HG03175 (cell line): ENCODE measurements around the gene SCN1B.

ENCODE experiments used
- ATAC-seq: cut with Tn5 transposase; IDR thresholded peaks from one replicate; pipeline ENCODE4 v1.9.1; 2021; ENCODE audit warnings: mild to moderate bottlenecking, moderate library complexity; ENCODE audit not compliant: unreplicated experiment

SCN1B gene

DNA sequence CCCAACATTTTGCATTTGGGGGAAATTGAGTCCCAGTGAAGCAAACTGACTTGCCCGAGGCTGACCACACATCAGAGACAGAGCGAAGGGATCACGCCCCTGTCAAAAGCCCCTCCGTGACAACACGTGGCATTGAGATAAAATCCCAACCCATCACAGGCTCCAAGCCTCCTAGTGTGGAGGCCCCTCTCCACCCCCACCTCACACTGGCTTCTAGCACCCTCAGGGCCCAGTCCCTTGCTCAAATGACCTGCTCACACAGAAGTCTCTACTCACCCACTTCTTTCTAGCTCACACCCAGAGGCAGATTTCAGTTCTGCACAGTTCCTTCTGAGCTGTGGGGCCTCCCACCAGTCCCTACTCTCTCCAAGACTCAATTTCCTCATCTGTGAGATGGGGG lies 21.5 kb downstream of the SCN1B start:
- no peak for ATAC-seq

DNA sequence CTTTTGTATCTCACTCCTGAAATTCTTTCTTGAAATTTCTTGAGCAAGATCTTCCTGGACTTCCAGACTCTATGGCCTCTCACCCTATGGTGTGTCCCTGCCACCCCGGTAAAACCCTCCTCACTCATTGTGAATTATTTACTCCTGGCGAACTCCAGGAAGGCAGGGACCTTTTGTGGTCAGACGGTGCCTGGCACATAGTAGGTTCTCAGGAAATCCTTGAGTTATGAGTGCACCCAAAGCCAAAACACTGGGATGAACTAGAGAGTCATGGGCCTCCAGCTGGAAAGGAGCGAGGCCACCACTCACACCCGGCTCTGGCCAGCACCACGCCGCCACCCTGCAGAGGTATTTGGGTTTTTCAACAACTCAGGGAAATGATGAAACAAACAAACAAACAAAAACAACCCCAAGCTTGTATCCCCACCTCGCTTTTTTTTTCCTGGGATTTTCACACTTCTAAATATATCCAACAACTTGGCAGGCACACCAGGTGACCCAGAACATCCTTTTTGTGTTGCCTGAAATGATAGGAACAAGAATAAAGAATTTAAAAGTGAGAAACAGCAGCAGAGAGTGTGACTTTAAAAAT lies 22.4 kb downstream of the SCN1B start:
- no peak for ATAC-seq

DNA sequence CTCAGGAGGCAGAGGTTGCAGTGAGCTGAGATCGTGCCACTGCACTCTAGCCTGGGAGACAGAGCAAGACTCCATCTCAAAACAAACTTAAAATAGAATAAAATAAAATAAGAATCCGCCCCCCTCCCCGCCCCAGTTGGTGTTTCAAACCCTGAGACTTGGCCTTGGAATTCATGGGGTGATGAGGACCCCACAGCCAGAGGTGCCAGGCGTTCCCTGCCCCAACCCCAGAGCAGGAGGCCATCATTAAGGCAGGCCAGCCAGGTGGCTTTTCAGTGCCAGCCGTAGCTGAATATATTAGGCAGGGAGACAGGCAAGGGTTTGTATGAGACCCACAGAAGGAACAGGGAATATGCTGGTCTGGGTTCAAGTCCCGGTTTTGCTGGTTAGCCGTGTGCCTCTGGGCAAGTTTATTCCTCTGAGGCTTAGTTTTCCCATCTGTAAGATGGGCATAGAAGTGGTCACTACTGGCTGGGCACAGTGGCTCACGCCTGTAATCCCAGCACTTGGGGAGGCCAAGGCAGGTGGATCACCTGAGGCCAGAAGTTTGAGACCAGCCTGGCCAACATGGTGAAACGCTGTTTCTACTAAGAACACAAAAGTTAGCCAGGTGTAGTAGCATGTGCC lies 23.5 kb downstream of the SCN1B start:
- no peak for ATAC-seq

DNA sequence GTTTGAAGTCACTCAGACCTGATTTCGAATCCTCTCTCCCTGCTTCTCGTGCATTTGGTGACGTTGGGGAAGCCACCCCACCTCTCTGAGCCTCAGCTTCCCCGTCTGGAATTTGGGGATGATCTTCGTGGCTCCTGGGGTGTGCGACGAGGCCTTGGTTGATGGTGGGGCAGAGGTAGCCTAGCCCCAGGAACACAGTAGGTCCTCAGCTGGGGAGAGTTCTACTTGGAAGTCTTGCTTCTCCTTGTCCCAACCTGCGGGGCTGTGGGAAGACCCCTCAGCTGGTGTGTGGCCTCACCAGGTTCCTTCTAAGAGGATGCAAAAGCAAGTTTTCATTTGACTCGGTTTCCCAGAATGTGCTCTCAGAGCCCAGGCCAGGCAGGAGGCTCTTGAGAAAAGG lies 24.4 kb downstream of the SCN1B start:
- no peak for ATAC-seq

DNA sequence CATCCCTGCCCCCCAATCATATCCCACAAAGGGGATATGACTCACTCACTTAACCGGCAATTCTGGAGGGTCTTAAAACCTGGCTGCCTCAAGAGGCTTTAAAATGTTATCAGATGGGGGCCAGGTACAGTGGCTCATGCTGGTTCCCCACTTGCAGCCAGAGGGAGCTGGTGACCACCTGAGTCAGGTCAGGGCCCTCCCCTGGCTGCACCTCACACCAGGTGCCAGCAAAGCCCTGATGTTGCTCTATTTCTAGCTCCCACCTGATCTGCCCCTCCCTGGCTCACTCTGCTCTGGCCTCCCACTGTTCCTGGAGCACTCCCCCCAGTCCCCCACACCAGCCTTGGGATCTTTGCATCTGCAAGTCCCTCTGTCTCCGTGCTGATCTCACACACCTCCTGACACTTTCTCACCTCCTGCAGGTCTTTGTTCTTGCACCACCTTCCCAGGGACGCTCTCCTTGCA lies 25.5 kb downstream of the SCN1B start:
- ATAC-seq: no peak

DNA sequence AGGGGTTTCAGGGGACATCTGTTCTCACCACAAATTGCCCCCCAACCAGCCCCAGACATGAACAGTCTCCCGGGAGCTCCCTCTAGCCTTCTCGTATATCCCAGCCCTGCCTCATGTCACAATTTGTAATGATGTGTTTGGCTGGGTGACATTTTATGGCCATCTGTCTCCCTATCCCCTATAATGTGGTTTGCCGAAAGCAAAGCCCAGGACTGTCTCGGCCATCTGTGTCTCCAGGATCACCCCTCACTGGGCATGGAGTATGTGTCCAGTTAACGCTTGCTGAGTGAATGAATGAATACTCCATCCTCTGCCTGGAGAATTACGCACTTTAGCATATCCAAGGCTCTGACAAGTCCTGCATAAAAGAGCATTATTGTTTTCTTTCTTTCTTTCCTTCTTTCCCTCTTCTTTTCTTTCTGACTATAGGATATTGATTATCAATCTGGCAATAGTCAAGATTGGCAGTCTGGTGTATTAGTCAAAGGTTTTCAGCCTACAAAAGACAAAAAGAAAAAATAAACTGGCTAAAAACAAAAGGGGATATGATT lies 26.3 kb downstream of the SCN1B start:
- no peak for ATAC-seq

DNA sequence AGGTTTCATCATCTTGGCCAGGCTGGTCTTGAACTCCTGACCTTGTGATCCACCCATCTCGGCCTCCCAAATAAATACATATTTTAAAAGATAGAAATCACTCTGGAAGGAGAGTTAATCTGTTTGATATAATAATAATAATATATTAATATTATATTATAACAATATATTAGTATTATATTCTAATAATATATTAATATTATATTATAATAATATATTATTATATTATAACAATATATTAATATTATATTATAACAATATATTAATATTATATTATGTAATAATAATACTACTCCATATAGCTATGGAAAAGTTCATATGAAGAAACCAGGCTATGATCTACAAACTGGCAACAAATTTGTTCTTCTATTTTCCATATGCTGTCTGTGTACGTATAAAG lies 28.1 kb downstream of the SCN1B start:
- no peak for ATAC-seq

DNA sequence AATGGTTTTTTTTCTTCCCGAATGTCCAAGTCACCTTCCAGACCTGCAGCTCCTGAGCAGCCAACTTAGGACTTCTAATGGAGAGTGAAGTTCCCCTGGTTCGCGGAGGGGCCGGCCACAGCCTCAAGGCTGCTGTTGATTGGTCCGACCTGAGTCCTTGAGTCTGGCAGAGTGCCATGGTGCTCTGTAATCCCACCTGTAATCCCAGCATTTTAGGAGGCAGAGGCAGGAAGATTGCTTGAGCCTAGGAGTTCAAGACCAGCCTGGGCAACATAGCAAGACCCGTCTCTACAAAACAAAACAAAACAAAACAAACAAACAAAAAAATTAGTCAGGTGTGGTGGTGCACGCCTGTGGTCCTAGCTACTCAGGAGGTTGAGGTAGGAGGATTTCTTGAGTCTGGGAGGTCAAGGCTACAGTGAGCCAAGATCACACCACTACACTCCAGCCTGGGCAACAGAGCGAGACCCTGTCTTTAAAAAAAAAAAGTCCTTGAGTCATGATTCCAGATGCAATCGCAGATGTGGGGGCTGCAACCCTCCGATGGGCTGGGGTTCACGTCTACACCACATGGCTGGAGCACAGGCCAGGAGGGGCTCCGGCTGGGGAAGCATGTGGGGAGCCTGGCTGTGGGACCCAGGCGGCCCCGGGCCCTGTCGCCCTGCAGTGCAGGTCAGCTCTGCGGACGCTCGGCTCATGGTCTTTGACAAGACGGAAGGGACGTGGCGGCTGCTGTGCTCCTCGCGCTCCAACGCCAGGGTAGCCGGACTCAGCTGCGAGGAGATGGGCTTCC lies 28.9 kb downstream of the SCN1B start:
- ATAC-seq: no peak

DNA sequence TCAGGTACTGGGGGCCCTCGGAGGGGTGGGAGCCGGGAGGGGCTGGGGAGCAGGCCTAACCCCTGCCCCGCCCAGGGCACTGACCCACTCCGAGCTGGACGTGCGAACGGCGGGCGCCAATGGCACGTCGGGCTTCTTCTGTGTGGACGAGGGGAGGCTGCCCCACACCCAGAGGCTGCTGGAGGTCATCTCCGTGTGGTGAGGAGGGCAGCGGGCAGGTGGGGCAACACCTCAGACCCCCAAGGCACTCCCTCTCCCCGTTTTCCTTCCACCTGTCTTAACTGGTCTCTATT lies 29.5 kb downstream of the SCN1B start:
- no peak for ATAC-seq

DNA sequence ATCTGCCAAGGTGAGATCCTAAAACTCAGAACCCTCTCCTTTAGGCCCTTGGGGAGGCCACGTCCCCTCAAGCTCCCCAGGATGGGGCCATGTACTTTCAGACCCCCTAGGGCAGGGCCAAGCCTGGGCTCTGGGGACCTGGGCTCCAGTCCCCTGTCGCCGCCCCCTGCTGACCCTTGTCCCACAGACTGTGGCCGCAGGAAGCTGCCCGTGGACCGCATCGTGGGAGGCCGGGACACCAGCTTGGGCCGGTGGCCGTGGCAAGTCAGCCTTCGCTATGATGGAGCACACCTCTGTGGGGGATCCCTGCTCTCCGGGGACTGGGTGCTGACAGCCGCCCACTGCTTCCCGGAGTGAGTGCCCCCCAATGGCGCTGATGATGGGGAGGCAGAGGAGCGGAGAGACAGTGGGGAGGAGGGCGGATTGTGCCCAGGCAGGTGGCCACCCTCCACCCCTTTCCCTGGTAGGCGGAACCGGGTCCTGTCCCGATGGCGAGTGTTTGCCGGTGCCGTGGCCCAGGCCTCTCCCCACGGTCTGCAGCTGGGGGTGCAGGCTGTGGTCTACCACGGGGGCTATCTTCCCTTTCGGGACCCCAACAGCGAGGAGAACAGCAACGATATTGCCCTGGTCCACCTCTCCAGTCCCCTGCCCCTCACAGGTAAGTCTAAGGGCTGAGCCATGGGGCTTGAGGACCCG lies 30.0 kb downstream of the SCN1B start:
- ATAC-seq: no peak

DNA sequence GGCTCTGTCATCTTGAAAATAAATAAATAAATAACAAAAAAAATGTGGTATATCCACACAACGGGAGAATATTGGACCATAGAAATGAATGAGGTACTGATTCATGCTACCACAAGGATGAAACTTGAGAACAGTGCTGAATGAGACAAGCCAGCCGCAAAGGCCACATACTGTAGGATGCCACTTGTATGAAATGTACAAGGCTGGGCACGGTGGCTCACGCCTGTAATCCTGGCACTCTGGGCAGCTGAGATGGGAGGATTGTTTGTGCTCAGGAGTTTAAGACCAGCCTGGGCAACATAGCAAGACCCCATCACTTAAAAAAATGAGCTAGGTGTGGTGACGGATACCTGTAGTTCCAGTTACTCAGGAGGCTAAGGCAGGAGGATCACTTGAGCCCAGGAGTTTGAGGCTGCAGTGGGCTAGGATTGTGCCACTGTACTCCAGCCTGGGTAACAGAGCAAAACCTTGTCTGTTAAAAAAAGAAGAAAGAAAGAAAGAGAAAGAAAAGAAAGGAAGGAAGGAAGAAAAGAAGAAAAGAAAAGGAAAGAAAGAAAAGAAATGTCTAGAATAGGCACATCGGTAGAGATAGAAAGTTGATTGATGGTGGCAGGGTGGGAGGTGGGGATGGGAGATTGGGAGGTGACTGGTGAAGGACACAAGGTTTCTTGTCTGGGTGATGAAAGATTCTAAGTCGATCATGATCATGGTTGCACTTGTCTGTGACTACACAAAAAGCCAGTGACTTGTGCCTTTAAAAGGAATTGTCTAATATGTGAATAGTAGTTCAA lies 31.5 kb downstream of the SCN1B start:
- no peak for ATAC-seq

DNA sequence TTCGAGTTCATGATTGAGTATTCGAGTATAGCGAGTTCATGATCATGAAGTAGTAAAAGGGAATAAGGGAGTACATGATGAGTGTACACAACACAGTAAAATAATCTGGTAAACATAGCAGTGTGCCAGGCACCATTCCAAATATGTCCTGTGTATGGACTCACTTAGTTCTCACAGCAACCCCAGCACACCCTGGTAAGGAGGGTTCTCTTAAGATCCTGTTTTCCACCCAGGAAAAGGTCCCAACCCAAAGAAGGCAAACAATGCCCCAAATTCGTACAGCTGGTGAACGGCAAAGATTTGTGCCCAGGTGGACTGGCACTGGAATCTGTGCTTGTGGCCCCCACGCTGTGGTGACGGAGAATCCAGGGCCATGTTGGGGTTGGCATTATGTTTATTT lies 32.7 kb downstream of the SCN1B start:
- no peak for ATAC-seq

DNA sequence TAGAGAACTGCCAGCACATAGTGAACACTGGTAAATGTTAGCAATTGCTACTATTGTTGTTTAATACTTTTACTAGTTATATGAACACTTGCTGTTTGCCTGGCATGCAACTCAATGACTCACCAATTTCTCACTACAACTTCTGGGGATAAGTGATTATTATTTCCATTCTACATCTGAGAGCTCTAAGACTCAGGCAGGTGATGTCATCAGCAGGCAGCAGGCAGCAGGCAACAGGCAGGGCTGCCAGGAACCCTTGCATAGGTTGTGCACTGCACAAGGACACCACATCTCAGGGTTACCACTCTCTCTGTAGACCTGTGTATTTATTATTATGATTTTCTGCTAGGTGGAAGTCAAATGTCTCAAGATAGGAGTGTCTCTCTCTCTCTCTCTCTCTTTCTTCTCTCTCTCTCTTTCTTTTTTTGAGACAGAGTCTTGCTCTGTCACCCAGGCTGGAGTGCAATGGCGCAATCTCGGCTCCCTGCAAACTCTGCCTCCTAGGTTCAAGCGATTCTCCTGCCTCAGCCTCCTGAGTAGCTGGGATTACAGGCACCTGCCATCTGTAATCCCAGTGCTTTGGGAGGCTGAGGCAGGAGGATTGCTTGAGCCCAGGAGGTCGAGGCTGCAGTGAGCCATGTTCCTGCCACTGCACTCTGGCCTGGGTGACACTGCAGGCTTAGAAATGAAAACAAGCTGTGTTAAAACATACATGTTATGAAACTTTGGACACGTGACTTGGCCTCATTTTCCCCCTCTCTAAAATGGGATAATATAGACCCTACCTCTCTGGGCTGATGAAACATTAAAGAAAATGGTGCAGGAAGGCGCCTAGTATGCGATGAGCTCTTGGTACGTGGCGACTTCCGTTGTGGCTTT lies 33.9 kb downstream of the SCN1B start:
- ATAC-seq: no peak

DNA sequence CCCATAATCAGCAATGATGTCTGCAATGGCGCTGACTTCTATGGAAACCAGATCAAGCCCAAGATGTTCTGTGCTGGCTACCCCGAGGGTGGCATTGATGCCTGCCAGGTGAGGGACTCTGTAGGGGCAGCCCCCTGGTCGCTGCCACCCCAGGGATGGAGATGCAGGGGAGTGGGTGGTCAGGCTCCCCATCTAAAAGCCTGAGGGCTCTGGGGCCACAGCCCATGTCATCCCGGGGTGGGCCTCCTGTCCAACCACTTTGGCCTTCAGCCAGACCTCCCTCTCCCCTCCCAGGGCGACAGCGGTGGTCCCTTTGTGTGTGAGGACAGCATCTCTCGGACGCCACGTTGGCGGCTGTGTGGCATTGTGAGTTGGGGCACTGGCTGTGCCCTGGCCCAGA lies 35.3 kb downstream of the SCN1B start:
- ATAC-seq: no peak

DNA sequence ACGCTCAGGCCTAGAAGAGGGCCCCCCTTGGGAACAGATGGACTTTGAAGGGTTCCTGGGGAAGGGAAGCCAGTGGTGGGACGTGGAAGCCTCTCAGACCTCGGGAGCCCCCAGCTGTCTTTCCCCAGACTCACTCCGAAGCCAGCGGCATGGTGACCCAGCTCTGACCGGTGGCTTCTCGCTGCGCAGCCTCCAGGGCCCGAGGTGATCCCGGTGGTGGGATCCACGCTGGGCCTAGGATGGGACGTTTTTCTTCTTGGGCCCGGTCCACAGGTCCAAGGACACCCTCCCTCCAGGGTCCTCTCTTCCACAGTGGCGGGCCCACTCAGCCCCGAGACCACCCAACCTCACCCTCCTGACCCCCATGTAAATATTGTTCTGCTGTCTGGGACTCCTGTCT lies 35.9 kb downstream of the SCN1B start:
- no peak for ATAC-seq

DNA sequence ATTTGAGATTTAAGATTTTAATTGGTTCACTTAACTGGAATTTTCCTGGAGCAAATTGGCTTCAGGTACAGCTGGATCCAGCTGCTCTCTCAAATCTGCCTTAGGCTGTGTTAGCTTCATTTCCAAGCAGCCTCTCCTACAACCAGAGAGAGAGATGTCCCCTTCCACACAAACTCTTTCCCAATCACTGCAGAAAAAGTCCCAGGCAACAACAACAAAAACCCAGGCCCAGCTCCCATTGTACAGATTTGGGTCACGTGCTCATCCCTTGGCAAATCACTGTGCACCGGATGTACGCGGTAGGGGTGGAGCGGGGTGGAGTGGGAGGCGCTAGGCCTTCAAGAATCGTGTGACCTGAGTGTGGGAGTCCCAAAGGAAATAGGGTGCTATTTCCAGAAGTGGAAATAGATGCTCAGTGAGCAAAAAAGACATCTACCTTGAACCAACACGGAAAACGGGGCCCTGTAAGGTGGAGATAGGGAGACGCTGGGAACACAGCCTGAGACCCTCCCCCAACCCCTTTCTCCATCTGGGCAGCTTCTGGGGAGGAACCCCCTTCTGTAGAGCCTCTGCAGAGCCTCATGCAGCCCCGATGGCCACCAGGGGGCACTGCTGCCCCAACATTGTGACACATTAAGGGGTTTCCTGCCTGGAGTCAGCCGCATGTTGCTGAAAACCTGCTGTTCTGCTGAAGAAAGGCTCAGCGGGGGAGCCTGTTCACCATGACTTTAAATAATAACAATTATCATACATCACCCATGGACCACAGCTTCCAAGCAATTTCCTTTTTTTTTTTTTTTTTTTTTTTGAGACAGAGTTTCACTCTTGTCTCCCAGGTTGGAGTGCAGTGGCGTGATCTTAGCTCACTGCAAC lies 36.7 kb downstream of the SCN1B start:
- ATAC-seq: peak; percentile 82

DNA sequence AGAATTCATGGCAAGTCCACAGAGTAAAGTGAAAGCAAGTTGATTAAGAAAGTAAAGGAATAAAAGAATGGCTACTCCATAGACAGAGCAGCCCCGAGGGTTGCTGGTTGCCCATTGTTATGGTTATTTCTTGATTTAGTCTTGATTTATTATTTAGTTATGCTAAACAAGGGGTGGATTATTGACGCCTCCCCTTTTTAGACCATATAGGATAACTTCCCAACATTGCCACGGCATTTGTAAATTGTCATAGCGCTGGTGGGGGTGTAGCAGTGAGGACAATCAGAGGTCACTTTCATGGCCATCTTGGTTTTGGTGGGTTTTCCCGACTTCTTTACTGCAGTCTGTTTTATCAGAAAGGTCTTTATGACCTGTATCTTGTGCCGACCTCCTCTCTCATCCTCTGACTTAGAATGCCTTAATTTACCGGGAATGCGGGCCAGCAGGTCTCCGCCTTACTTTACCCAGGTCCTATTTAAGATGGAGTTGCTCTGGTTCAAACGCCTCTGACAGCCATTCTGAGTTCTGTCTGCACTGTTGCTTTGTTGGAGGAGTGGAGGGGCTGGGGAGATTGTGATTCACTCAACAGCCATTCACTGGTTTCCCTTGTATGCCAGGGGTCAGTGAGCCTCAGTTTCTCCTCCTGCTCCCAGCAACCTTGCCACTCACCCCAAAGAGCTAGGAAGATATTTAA lies 38.8 kb downstream of the SCN1B start:
- no peak for ATAC-seq

DNA sequence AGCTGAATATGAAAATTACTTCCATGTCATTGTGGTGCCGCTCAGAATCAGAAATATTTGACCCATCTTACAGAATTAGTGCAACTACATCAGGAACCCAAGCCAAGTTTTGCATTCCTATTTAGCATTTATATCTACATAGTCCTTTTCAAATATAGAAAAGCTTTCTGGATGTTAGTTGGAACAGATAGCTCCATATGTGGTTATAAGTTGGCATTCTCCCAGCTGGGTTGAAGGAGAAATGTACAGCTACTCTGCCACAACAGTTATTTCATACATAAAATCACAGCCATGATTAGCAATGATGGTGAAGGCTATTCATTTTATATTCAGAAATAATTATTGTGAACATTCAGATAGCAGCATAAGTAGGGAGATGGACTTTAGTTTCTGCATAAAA lies 39.4 kb downstream of the SCN1B start:
- no peak for ATAC-seq
